Left renal pelvis (tissue), 4 donors: ENCODE measurements around the gene COIL. TPM values are rescaled to one million over a fixed set of nuclear protein-coding genes. Genes with fewer than 3 reads are reported as not detected.
A peak's percentile ranks its signal among the peaks of the same experiment; 100 is the strongest.

Experiments used
- DNase-seq, 4 donors: peaks; one replicate each; pipeline ENCODE4 v3.0.0-alpha.2; 2013; ENCODE audit warnings: low read depth in 4 of 4, low spot score in 3 of 4
- polyA plus RNA-seq, 4 donors: library from polyadenylated mRNA; unstranded; fragments of 120-200 nt; gene quantifications; one replicate each; pipeline ENCODE4 v1.2.1, GENCODE V29; 2013; ENCODE audit not compliant: insufficient read length in 4 of 4

Gene COIL
- polyA plus RNA-seq, 4 donors = 23.1 to 36.3 (median 30.2) TPM

DNA sequence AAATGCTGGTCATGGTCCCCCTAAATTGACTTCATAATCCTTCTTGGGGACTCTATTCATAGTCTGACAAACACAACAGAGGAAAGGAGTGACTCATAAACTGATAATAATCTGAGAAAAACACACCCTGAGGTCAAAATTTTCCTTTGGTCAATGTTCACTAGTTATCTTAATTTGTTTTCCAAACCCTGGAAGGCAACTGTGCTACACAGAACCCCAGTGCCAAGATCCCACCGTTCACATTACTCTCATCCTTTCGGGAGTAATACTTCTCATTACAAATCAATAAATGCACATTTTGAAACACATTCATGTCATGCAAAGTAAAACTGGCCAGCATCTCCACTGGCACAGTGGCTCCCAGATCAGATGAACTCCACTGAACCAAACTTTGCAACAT, 23.2 kb downstream of the COIL start:
- no peak for DNase-seq

DNA sequence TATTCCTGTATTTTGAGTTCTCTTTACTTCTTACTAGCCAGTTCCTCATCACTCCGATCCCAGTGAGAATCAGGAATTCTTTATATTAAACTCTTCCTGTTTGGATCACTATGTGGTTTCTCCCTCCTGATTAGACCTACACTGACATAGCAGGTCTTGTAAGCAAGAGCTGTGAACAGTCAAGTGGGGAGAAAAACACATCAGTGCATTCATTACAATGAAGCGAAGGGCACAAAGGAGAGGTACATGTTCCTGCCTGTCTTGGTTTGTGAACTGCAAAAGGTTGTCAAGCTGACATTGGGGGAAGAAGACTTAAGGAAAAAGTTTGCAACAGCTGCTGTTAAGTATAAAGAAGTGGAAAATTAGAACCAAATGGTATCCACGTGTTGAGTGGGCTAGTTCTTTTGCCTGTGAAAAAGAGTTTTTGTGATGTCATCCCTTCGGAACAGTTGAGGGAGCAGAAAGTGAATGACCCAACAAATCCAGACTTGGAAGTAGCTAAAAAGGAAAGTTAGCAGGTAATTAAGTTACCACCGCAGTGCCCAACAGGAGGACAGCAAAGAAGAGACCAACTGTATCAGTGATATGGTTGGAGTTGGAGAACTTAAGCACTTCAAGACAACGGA, 24.0 kb downstream of the COIL start:
- DNase-seq = no peak

DNA sequence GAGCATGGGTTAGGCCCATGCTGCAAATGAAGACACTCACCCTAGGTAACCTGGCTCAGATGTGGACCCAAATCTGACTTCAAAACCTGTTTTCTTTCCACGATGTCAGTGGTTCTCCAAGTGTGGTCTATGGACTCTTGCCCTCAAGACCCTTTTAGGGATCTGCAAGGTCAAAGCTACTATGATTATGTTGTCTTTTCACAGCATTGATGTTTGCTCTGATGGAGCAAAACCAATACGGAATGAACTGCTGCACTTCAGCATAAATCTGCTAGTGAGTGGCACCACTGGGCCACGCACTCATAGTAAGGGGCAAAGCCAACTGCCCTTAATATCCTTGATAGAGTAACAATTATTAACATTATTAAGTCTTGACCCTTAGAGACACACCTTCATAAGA, 25.4 kb downstream of the COIL start:
- no peak for DNase-seq

DNA sequence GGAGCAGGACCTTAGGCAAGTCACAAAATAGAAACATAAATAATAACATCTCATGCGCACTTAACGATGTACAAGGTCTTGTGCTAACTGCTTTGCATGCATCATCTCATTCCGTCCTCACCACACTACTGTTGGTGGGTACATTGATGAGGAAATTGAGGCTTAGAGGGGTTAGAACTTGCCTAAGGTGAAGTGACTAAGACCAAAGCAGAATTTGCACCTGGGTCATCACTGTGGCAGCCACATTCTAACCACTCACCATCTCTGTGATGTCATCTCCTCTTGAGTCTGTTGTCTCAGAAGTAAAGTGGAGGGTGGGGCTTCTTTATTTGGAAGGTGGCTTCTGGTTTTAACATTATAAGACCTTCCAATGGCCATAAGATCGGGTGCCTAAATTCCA, 26.6 kb downstream of the COIL start:
- no peak for DNase-seq

DNA sequence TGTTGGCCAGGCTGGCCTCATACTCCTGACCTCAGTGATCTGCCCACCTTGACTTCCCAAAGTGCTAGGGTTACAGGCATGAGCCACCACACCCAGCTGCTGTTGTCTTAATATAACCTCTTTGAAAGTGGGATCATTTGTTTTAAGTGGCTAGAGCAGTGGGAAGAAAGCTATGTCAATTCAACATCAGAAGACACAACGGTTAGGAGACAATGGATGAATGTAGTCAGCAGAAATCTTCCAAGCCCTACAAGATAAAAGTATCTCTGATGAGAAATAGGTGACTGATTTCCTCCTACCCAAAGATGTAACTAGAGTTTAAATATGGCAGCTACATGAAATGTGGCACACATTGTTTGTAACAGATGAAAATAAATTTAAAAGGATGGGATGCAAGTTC, 27.0 kb downstream of the COIL start:
- no peak for DNase-seq

DNA sequence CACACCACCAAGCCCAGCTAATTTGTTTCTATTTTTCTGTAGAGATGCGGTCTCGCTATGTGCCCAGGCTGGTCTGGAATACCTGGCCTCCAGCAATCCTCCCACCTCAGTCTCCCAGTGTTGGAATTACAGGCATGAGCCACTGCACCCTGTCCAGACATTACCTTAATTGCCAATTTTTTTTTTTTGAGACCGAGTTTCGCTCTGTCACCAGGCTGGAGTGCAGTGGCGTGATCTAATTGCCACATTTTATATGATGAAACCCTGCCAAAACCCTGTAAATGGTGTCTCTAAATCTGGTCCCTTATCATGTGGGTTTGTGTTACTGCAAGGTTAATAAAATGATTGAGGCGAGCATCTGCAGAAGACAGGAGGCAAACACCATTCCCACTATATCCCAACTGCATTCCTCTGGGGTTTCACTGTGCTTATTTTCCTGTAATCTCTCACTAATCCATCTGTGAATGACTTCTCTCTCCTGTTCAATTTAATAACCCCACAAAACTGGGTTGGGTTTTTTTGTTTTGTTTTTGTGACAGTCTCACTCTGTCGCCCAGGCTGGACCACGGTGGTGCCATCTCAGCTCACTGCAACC, 27.6 kb downstream of the COIL start:
- no peak for DNase-seq

DNA sequence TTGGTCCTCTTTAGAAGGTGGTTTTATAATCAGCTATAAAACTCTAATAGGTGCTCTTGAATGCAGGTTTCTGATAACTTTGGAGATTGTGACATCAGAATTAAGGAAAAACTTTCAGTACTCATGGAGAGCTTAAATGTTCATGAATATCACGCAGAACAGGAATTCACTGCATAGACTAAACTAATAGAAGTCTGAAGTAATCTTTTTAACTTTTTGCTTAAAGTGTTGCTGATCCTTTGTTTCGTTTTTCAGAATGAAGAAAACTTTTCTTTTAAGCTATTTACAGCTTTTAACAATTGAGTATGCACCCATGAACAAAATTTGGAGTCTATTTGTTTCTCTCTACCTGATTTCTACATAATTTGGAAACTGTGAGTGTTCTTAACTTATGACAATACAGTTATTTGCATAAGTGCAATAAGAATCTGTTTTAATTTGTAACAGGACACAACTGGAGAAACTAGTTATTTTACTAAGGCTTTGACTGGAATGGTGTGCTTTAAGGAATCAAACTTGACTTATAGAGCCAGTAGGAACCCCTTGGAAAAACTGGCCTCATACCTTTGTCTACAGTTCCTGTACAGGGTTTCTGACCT, 30.0 kb downstream of the COIL start:
- no peak for DNase-seq

DNA sequence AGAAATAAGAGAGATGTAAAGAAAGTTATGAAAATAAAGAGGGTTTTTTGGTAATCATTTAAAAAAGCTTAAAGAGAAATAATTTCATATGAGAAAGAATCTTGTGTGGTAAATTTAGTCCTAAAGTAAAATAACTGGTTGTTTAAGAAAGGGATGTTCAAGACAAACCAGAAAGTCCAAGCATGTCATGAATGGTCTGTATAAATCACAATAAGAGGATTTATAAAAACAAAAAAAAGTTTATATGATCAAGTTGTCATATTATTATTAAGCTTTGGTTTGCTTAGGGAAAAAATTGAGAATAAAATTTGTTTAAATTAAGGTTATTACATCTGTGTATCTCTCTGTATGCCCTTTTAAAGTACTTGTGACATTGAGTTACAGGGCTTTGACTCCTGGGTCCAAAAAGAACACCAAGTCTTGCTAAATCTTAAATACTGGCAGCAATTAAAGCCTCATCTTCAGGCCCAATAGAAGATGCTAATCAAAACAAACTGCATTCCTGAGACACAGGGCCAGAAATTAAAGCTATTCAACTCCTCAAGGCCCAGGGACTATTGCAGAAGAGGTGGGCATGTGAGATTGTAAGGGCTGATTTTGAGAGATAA, 31.4 kb downstream of the COIL start:
- DNase-seq = no peak

DNA sequence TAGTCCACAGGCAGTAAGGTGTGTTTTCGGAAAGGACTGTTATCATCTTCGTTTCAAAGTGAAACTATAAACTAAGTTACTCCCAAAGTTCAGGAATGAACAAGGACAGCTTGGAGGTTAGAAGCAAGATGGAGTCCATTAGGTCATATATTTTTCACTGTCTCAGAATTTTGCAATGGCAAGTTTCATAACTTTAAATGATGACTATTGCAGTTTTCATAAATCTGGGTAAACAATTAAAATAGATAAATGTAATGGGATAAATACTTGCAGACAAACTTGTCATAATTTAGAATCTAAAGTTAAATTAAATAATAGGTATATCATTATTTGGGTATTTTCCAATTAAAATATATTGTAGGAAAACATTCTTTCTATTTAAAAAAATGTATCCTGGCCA, 32.3 kb downstream of the COIL start:
- no peak for DNase-seq

DNA sequence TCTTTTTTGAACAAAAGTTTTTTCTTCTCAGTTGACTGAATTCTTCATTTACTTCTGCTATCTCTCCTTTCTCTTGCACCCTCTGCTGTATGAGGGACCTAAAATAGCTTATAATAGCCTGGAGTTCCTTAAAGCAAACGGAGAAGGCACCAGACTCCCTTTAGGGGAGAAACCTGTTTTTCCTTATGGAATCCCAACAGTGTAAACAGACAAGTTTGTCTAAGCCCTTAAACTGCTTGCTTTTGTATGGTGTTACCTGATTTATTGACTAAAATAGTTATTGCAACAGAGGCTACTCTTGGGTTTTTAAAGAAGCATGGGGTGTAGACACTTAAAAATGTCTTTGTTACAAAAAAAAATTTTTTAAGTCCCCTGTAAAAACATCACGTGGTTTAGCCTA, 34.1 kb downstream of the COIL start:
- no peak for DNase-seq

DNA sequence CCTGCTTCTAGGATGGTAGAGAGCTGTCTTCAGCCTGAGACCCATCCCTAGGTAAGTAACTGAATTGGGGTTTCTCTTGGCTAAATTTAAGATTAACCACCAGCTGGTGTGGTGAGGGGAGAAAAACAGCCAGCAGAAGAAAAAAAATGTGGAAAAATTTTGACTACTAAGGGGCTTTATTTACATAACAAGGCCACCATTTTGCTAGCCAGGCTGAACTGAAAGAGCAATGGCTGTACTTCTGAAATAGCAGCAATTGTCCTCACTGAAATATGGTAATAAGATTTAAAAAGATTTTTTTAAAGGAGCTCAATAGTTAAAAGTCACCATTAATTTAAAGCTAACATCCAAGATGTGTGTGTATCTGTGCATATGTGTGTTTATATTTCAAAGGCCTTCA, 34.6 kb downstream of the COIL start:
- no peak for DNase-seq

DNA sequence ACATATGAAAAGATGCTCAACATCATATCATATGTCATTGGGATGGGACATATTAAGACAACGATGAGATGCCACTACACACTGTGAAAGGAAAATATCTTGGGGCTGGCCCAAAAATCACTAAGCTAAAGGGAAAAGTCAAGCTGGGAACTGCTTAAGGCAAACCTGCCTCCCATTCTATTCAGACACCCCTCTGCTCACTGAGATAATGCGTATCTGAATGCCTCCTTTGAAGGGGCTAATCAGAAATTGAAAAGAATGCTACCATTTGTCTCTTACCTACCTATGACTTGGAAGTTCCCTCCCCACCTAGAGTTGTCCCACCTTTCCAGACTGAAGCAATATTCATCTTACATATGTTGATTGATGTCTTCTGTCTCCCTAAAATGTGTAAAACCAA, 35.8 kb downstream of the COIL start:
- no peak for DNase-seq

DNA sequence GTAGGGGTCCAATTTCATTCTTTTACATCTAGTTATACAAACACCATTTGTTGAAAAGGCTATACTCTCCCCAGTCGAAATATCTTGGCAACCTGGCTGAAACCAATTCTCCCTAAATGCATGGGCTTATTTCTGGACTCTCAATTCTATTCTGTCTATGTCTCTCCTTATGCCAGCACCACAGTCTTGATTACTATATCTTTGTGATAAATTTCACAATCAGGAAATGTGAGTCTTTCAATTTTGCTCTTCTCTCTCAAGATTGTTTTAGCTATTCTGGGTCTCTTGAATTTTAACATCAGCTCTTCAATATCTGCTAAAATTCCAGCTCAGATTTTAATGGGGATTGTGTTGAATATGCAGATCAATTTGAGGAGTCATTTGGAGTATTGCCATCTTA, 41.1 kb downstream of the COIL start:
- DNase-seq = no peak

DNA sequence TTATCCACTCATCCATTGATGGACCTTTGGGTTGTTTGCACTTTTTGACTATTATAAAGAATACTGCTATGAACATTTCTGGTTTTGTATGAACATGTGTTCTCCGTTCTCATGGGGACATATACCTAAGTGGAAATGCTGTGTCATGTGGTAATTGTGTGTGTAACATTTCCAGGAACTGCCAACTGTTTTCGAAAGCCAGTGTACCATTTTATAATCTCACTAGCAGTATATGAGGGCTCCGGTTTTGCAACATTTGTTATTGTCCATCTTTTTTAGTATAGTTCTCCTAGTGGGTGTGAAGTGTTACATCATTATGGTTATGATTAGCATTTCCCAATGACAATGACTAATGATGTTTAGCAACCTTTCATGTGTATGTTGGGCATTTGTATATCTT, 41.9 kb downstream of the COIL start:
- DNase-seq = no peak

DNA sequence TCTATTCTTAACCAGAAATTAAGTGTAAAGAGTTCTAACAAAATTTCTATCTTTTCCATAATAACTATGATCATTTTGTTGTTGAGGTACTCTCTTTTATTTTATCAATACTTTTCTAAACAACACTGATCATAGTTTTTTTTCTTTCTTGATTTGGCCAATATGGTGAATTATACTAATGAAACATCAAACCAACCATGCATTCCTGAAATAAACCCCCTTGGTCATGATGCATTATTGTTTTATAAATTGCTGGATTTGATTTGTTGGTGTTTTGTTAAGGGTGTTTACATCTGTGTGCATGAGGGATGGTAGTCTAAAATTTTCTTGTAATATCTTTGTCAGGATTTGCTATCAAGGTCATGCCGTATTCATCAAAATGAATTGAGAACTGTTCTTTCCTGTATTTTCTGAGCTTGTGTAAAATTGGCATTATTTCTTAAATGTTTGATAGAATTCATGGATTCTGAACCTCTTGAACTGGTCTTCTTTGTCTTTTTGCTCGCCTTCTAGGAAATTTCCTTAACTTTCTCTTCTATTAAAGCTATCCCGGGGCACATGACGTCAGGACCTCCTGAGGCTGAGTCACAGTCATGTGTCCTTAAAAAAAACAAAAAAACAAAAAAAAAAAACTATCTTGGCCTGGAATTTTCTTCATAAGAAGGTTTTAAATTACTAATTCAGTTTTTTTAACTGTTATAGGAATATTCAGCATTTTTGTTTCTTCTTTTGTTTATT, 43.1 kb downstream of the COIL start:
- no peak for DNase-seq

DNA sequence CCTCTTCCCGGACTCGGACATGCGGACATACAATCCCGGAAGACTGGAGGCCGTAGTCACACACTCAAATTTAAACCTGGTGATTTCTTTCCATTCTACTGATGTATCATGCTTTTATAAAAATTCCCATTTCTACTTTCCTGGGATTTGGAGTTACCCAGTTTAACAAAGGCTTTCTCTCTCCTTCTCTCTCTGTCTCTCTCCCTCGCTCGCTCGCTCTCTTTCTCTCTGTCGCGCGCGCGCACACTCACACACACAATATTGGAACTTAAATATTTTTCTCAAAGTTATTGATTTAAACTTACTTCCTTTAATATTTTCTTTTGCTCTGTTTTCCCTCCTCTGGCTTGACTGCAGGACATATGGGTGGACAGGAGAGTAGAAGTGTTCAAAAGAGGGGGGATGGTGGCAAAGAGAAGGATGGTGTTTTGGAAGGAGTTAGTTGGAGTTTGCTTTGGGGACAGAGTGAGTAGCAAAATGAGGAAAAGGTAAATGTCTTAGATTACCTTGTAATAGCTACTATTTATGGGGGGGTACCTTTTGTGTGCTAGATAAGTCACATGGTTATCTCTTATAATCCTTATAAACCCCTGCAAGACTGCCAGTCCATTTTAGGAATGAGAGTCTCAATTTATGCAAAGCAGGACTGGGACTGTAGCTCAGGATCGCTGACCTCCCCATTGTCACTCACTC, 46.1 kb downstream of the COIL start:
- no peak for DNase-seq

DNA sequence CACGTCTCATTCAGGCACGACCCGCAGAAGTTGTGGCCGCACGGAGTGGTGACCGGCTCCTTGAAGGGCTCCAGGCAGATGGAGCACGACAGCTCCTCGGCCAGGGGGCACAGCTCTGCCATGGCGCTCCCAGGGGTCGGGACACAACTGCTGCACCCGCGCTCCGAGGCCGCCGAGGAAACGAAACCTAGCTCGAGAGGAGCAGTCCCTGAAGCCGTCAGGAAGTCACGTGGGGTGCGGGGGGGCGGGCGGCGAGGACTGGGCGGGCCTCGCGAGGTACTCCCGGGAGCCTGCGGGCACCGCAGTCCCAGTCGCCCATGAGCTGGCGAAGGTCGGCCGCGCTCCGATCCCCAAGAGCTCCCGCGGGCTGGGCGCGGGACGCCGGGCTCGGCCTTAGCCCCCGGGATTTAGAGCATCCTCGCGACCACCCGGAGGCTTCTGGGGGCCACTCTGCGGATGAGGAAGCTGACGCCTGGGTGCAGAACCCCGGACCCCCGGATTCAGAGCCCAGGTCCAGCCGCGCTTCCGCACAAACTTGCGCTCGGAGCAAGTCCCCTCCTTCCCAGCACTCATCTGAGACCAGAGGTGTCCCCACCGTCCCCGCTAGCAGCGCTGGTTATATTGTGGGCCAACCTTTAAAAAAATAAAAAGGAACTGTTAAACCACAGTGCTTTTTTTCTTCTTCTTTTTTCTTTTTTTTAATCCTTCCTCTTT, 46.8 kb downstream of the COIL start, which contains the start of gene TRIM25:
TSS of gene TRIM25 (minus strand) at position 183 of the 714 bp plus-strand sequence. CDS start at position 122, 61 bp downstream.
- DNase-seq = peak; percentile 62 to 78 (median 71)

DNA sequence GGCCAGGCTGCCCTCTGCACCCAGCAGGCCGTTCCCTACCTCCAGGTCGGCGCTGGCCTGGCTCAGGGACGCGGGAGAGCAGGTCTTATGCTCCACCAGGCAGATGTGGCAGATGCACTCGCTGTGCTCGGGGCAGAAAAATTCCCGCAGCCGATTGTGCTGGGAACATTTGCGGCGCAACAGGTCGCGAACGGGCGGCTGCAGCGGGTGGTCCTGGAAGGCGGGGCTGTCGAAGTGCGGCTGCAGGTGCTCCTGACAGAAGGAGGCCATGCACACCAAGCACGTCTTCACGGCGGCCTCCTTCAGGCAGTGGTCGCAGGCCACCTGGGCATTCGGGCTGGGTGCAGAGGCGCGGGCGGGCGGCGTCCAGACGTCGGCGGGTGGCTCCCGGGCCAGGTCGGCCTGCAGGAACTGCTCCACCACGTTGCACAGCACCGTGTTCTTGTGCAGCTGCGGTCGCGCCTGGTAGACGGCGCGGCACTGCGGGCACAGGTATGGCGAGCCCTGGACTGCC, 47.4 kb downstream of the COIL start:
- peak in 1 of 4 donors; percentile 3 for DNase-seq

DNA sequence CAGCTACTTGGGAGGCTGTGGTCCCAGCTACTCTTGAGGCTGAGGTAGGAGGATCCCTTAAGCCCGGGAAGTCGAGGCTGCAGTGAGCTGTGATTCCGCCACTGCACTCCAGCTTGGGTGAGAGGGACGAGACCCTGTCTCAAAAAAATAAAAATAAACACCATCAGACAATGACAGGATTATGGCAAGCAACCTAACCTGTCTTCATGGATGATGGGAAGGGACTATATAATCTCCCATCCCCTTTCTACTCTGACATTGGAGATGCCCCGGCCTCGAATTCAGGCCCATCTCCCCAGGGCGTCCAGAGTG, 47.9 kb downstream of the COIL start:
- no peak for DNase-seq
